Retinal pigment epithelial cell (primary cell): ENCODE data around the gene PKLR.

Experiments used
- DNase-seq: peaks from one replicate; pipeline ENCODE4 v3.0.0-alpha.2; 2010; ENCODE audit warnings: low read depth
- H3K4me3 ChIP-seq: 2 replicates; pipeline ENCODE4 v1.5.1; 2011; ENCODE audit warnings: mild to moderate bottlenecking, low read length, control low read depth, moderate library complexity
- CTCF ChIP-seq: conservative IDR thresholded peaks from 2 replicates; pipeline ENCODE4 v1.5.1; 2011; ENCODE audit warnings: low read depth, low read length, control low read depth, inconsistent platforms

The PKLR gene

DNA sequence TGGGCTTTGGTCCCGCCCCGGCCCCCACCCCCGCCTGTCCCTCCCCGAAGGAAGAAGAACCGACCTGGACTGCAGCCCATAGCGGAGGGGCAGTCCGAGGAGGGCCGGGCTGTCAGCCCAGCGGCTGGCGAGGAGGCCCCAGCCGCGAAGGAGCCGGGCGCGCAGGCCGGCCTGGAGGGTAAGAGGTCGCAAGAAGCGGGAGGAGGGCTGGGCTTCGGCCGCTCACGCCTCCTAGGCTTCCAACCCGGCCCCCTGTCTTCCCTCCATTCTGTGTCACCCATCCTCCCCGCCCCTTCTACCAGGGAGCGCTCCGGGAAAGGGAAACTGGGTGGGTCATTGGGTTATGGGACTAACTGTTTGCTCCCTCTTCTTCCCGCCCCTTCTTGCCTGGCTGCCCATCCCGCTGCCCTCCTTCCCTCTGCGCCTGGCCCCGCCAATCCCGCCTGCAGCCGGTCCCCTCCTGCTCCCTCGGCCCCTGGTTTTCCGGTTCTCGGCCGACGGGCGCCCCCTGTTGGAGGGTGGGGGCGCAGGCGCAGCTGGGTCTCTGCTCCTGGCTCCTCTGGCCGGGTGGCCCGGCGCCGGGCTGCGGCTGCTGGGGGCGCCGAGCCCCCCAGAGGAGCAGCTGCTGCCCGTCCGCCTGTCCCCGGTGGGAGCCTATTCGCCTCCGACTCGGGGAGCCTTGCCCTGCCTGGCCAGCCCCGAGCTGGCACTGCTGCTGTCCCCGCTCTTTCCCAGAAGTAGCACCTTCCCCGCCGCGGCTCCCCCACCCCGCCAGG, 21.9 kb upstream of the PKLR start:
- TF ChIP-seq CTCF: peak; percentile 76
- H3K4me3 ChIP-seq: peak overlapping the region; percentile 85
- DNase-seq: peak; percentile 69

DNA sequence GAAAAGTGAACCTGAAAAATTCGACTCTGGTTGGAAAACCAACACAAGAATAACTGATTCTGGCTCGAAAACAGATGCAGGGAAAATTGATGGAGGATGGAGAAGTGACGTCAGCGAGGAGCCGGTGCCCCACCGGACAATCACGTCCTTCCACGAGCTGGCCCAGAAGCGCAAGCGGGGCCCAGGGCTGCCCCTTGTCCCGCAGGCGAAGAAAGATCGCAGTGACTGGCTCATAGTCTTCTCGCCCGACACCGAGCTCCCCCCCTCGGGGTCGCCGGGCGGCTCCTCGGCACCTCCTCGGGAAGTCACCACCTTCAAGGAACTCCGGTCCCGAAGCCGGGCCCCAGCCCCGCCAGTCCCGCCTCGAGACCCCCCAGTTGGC, 21.3 kb upstream of the PKLR start:
- DNase-seq: no peak
- no peak for TF ChIP-seq CTCF
- H3K4me3 ChIP-seq: peak overlapping the region; percentile 85

DNA sequence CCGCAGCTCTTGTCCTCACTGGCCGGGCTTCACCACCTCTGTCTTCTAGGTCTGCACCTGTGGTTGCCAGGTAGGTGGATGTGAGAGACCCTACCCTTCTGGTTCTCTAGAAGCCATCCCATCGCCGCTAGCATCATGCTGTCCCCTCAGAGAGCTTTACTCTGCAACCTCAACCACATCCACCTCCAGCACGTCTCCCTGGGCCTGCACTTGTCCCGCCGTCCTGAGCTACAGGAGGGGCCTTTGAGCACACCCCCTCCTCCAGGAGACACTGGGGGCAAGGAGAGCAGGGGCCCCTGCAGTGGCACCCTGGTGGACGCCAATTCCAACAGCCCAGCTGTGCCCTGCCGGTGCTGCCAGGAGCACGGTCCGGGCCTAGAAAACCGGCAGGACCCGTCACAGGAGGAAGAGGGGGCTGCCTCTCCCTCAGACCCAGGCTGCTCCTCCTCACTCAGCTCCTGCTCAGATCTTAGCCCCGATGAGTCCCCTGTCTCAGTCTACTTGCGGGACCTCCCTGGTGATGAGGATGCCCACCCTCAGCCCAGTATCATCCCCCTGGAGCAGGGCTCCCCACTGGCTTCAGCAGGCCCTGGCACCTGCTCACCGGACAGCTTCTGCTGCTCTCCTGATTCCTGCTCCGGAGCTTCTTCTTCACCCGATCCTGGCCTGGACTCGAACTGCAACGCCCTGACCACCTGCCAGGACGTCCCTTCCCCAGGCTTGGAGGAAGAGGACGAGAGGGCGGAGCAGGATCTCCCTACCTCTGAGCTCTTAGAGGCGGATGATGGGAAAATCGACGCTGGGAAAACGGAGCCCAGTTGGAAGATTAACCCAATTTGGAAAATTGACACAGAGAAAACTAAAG, 20.6 kb upstream of the PKLR start:
- peak overlapping the region; percentile 85 for H3K4me3 ChIP-seq
- no peak for TF ChIP-seq CTCF
- no peak for DNase-seq

- H3K4me3 ChIP-seq: peak within 1 kb of the TSS; percentile 37
Measured at GRCh38 chr1:155320661-155321617, 19.7 kb upstream of the PKLR start, which contains the start of gene RUSC1. Gene RUSC1 (plus strand): TSS chr1:155320894. CDS start chr1:155321774, 880 bp downstream.

DNA sequence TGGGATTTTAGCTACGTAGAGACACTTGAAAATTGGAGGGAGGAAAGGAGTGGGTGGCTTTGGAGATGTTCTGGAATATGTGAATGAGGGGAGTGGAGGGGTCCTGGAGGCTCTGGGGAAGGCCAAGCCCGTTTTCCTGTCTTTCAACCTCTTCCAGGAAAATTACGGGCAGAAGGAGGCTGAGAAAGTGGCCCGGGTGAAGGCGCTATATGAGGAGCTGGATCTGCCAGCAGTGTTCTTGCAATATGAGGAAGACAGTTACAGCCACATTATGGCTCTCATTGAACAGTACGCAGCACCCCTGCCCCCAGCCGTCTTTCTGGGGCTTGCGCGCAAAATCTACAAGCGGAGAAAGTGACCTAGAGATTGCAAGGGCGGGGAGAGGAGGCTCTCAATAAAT, 19.0 kb upstream of the PKLR start:
- DNase-seq: no peak
- peak overlapping the region; percentile 37 for H3K4me3 ChIP-seq
- no peak for TF ChIP-seq CTCF

More at GRCh38 chr1:155320661-155321617, 19.7 kb upstream of the PKLR start, which contains the start of gene RUSC1:
- no peak for DNase-seq
- no peak for TF ChIP-seq CTCF

DNA sequence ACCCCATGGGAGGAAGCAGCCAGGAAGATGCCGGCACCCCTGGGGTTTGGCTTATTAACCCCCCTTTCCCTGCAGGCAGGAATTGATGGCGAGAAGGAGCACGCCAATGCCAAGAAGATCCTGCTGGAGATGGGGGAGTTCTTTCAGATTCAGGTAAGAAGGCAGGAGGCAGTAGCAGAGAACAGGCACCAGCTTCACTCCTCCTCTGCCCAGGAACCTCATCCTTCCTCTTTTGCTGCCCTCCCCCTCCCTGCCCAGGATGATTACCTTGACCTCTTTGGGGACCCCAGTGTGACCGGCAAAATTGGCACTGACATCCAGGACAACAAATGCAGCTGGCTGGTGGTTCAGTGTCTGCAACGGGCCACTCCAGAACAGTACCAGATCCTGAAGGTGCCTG, 18.3 kb upstream of the PKLR start:
- no peak for DNase-seq
- H3K4me3 ChIP-seq: no peak overlapping the region
- TF ChIP-seq CTCF: no peak
